PFSK-1 (cell line): ENCODE measurements around the gene AFAP1L2.

Experiments used
- FOXP2 ChIP-seq: optimal IDR thresholded peaks from 2 replicates; pipeline ENCODE3; 2011; ENCODE audit warnings: borderline replicate concordance, control low read depth, inconsistent platforms; ENCODE audit not compliant: insufficient read depth; ENCODE audit errors: extremely low read length, extremely low read depth
- POLR2AphosphoS5 ChIP-seq: IDR thresholded peaks from 2 replicates; pipeline ENCODE4 v1.6.1; 2012; ENCODE audit warnings: low read depth, mild to moderate bottlenecking, control low read depth, low read length, moderate library complexity
- SIN3A ChIP-seq: IDR thresholded peaks from 2 replicates; pipeline ENCODE4 v1.6.1; 2012; ENCODE audit warnings: mild to moderate bottlenecking, low read length, moderate library complexity, borderline replicate concordance; ENCODE audit not compliant: insufficient read depth
- TAF1 ChIP-seq: IDR thresholded peaks from 2 replicates; pipeline ENCODE4 v1.6.1; 2012; ENCODE audit warnings: low read length, control low read depth, borderline replicate concordance; ENCODE audit not compliant: insufficient read depth
- TF ChIP-seq, protein P1 (sequence below), 2 experiments: IDR thresholded peaks; 2 replicates each; pipeline versions ENCODE4 v1.6.1 to v1.8.0; 2011 to 2012; ENCODE audit warnings: low read depth in 2 of 2, low read length in 2 of 2, control low read depth in 1 of 2, inconsistent platforms in 1 of 2, mild to moderate bottlenecking in 1 of 2, moderate library complexity in 1 of 2; ENCODE audit not compliant: insufficient read depth in 1 of 2

DNA sequence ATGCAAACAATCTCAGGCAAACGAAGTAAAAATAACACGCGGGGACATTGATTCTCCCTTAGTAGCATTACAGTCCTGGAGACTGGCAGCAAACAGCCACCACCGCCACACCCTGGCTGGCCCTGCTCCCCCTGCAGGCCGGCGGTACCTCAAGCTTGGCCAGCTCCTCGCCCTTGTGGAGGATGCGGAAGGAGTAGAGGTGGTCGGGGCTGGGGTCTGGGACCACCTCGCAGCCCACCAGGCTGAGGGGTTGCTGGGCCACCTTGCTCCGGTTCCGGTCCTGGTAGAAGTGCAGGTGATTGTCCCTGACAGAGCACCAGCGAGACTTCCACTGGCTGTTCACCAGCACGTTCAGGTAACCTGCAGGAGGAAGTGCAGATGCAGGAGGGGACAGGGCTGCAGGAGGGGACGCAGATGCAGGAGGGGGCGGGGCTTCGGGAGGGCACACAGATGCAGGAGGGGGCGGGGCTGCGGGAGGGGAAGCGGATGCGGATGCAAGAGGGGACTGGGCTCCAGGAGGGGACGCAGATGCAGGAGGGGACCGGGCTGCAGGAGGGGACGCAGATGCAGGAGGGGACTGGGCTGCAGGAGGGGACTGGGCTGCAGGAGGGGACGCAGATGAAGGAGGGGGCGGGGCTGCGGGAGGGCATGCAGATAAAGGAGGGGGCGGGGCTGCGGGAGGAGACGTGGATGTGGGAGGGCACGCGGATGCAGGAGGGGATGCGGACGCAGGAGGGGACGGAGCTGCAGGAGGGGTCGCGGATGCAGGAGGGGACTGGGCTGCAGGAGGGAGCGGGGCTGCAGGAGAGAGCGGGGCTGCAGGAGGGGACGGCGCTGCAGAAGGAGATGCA, 99.5 kb downstream of the AFAP1L2 start:
- no peak for TF ChIP-seq TAF1
- no peak for TF ChIP-seq POLR2AphosphoS5
- TF ChIP-seq, protein P1, sequence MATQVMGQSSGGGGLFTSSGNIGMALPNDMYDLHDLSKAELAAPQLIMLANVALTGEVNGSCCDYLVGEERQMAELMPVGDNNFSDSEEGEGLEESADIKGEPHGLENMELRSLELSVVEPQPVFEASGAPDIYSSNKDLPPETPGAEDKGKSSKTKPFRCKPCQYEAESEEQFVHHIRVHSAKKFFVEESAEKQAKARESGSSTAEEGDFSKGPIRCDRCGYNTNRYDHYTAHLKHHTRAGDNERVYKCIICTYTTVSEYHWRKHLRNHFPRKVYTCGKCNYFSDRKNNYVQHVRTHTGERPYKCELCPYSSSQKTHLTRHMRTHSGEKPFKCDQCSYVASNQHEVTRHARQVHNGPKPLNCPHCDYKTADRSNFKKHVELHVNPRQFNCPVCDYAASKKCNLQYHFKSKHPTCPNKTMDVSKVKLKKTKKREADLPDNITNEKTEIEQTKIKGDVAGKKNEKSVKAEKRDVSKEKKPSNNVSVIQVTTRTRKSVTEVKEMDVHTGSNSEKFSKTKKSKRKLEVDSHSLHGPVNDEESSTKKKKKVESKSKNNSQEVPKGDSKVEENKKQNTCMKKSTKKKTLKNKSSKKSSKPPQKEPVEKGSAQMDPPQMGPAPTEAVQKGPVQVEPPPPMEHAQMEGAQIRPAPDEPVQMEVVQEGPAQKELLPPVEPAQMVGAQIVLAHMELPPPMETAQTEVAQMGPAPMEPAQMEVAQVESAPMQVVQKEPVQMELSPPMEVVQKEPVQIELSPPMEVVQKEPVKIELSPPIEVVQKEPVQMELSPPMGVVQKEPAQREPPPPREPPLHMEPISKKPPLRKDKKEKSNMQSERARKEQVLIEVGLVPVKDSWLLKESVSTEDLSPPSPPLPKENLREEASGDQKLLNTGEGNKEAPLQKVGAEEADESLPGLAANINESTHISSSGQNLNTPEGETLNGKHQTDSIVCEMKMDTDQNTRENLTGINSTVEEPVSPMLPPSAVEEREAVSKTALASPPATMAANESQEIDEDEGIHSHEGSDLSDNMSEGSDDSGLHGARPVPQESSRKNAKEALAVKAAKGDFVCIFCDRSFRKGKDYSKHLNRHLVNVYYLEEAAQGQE (IDR thresholded peaks at IDR 0.05; ENCODE audit: insufficient read depth in 1 of 2, low read depth in 2 of 2, low read length in 2 of 2), result no peak
- no peak for TF ChIP-seq FOXP2
- no peak for TF ChIP-seq SIN3A
